Head of caudate nucleus (tissue), 42 donors: ENCODE measurements around the gene CARNS1.
"Not testable (repeated sequence)": the region's sequence is repeated elsewhere in the genome, so short reads cannot be mapped to it uniquely, and the experiment has no call there.

Experiments used
- DNase-seq, 42 donors: peaks; one replicate each; pipeline versions ENCODE4 v3.0.0 to v3.0.0-alpha.2; 2020 to 2021; ENCODE audit warnings: mixed read lengths in 7 of 42
- intact Hi-C: fragments of 100-400 bp; cut with DNase I; formaldehyde crosslinking; loops from one replicate; pipeline ENCODE4 v1.15.0; 2022

CARNS1 gene

DNA sequence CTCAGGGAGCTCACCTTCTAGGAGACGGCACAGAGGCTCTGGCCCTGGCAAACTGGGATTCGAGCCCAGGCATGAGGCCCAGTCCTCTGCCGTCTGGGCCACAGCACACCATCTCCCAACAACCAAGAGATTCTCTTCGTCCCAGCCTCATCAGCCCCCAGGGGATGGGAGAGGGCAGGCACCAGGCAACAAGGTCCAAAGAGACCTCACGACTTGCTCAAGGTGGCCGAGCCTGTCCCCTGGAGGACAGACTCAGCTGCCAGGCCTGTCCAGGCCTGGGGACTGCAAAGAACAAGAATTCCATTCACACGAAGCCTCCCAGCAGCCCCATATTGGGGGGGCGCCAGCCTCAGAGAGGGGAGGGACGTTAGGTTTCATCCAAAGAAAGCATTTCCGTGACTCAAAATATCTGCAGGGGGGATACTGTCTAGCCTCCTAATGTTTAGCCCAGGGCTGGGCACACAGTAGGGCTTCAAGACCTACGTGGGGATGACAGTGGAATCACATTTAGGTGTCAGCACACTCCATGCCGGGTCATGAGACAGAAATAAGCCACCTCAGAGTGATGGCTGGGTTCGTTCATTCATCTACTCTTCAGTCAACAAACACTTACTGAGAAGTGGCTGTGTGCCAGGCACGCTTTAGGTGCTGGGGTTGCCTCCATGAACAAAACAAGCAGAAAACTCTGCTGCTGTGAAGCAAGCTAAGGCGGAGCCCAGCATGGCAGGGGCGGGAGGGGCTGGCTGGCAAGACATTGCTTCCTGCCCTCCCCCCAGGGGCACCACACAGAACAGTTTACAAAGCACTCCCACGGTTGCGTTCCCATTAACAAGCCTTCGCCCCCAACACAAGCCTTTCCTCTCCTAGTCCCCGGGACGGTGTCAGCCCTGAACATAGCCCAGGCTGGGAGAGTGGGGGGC, 1.2 kb downstream of the CARNS1 start:
- peak in 8 of 42 donors; percentile 42 to 76 (median 62) for DNase-seq
- intact Hi-C loops, result no loop called here

DNA sequence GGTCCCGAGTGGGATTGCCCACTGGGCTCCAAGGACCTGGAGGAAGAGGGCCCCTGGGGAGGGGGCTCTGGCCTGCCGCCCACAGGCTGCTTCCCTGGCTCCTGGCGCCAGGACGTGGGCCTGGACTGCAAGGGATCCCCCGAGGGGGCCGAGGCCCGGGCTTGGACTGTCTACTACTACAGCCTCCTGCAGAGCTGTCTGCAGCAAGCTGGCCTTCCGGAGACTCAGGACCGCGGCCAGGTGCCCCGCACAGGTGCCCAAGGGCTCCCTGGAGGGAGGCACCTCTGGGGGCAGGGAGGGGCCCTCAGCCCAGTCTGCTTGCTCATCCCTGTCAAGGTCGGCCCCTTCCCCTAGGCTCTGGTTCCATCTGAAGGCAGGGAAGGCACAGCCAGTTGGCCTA, 1.9 kb downstream of the CARNS1 start:
- intact Hi-C loops, result no loop called here
- DNase-seq, result peak in 1 of 42 donors; percentile 3

DNA sequence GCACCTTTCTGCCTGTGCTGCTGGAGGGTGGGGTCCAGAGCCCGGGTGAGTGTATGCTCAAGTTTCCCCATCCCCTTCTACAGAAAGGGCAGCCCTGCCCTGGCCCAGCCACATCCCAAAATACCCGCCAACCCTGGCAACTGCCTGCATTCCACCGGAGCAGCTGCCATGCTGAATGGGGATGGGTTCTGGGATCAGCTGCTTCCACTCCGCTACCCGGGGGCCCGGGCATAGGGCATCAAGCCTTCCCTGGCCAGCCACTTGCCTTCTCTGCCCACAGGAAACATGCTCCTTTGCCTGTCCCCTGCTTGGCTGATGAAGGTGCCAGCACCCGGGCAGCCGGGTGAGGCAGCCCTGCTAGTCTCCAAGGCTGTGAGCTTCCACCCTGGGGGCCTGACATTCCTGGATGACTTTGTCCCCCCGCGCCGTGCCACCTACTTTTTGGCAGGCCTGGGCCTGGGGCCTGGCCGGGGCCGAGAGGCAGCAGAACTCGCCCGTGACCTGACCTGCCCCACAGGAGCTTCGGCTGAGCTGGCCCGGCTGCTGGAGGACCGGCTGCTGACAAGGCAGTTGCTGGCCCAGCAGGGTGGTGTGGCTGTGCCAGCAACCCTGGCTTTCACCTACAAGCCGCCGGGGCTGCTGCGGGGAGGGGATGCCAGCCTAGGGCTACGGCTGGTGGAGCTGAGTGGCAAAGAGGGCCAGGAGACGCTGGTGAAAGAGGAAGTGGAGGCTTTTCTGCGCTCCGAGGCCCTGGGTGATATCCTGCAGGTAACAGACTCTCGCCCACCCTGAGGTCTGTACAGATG, 3.2 kb downstream of the CARNS1 start:
- DNase-seq, result peak in 2 of 42 donors; percentile 5 to 42
- intact Hi-C loops, result no loop called here

DNA sequence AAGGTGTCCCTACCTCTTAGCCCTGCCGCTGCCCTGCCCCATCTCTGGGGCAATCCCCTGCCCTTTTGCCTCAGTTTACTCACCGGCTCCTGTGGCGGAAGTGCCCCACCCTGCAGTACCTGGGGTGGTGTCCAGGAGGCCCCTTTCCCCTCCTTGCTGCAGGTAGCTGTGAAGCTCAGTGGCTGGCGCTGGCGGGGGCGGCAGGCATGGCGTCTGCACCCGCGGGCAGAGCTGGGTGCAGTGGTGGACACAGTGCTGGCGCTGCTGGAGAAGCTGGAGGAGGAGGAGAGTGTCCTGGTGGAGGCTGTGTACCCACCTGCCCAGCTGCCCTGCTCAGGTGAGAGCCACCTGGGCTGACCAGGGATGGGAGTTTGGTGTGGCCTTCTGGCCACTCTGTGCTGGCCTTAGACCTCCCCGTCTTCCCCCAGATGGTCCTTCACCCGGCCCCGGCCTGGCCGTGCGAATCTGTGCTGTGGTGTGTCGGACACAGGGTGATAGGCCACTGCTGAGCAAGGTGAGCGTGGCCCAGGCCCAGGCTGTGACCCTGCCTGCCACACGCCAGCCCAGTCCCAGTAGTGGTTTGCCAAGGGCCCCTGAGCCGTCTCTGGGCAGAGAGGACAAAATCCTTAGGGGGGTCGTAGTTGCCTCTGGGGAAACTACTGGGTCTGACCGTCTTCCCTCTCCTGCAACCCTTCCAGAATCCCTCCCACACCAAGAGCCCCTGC, 4.0 kb downstream of the CARNS1 start:
- intact Hi-C loops, result no loop called here
- no peak for DNase-seq

DNA sequence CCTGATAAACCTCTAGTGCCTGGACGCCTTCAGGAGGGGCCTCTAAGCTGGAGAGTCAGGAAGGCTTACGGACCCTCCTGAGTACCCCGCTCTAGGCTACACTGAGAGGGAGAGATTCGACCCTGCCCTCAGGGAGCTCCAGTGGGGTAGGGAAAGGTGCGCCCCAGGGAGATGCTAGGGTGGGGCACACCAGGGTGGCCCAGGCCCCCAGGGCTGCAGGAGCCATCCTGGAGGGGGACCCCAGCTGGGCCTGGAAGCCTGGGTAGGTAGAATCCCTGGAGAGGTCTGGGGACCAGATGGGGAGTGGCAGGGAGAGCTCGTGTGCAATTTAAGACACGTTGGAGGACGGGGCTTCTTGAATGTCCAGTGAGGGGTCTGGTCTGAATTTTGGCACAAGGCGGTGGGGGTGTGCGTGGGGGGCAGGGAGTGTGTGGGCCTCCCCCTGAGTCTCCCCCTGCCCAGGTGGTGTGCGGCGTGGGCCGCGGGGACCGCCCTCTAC, 4.7 kb downstream of the CARNS1 start:
- intact Hi-C loops, result no loop called here
- peak in 1 of 42 donors; percentile 3 for DNase-seq

DNA sequence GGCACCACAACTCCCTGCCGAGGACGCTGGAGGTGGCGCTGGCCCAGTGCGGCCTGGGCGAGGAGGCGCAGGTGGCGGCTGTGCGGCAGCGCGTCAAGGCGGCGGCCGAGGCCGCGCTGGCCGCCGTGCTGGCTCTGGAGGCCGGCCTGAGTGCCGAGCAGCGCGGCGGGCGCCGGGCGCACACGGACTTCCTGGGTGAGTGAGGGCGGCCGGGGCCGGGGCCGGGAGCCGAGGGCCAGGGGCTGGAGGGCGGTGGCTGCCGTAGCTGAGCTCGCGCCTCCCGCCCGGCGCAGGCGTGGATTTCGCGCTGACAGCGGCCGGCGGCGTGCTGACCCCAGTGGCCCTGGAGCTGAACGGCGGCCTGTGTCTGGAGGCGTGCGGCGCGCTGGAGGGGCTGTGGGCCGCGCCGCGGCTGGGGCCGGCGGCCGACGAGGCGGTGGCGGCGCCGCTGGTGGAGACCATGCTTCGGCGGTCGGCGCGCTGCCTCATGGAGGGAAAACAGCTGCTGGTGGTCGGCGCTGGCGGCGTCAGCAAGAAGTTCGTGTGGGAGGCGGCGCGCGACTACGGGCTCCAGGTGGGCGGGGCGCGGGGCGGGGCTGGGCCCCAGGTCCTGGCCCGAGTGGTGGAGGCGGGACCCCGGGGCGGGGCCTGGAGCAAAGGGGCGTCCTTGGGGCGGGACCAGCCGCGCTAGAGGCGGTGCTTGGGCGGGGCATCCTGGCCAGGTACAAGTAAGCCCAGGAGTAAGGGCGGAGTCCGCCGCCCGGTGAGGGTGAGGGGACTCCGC, 5.4 kb downstream of the CARNS1 start:
- DNase-seq, result peak; percentile 88 to 99 (median 96)
- intact Hi-C loops, result no loop called here

DNA sequence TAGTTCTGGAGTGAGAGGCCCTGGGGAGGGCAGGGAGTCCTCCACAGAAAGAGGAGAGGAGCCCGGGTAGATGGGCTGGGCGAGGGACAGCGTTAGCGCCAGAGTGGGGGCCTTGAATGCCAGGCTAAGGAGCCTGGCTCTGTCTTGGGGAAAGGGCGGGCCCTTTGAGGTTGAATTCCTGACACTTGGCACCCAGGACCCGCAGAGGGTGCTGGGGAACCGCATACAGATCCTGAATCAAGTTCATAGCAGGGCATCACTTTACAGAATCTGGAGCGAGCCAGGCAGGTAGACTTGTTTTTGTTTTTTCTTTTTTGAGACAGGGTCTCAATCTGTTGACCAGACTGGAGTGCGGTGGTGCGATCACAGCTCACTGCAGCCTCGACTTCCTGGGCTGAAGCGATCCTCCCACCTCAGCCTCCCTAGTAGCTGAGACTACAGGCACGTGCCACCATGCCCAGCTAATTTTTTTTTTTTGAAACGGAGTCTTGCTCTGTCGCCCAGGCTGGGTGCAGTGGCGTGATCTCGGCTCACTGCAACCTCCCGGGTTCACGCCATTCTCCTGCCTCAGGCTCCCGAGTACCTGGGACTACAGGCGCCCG, 6.1 kb downstream of the CARNS1 start:
- DNase-seq, result no peak
- intact Hi-C loops, result no loop called here

DNA sequence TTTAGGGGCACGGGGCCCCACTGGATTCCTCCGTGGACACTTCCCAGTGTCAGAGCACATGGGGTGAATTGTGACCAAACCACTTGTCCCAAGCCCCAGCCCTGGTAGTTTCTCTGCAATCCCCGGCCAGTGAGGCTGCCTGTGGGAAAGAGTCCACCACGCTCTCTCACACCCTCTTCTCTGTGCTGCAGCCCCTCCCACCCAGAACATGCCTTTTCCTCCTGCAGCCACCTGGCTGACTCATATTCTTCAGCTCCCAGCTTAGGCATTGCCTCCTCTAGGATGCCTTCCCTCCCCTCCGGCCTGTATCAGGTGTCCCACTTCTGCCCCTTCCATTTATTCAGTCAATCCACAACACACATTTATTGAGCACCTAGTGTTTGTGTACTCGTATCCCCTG, 7.4 kb downstream of the CARNS1 start:
- DNase-seq, result no peak
- intact Hi-C loops, result no loop called here

DNA sequence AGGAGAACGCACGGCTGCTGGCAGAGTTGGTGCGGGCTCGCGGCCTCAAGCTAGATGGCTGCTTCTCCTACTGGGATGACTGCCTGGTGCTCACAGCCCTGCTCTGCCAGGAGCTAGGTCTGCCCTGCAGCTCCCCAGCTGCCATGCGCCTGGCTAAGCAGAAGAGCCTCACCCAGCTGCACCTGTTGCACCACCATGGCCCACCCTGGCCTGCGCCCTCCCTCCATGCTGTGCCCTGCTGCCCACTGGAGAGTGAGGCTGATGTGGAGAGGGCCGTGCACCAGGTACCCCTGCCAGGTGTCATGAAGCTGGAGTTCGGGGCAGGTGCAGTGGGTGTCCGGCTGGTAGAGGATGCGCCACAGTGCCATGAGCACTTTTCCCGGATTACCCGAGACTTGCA, 8.0 kb downstream of the CARNS1 start:
- intact Hi-C loops, result no loop called here
- no peak for DNase-seq

DNA sequence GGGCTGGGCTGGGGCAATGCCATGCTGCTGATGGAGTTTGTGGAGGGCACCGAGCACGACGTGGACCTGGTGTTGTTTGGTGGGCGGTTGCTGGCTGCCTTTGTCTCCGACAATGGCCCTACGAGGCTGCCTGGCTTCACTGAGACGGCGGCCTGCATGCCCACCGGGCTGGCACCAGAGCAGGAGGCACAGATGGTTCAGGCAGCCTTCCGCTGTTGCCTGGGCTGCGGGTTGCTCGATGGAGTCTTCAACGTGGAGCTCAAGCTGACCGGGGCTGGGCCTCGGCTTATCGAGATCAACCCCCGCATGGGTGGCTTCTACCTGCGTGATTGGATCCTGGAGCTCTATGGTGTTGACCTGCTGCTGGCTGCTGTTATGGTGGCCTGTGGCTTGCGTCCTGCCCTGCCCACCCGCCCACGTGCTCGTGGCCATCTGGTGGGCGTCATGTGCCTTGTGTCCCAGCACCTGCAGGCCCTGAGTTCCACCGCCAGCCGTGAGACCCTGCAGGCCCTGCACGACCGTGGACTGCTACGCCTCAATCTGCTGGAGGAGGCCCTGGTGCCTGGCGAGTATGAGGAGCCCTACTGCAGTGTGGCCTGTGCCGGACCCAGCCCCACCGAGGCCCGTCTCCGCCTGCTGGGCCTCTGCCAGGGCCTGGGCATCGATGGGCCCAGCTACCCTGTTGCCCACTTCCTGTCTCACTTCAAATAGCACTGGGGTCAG, 8.6 kb downstream of the CARNS1 start:
- intact Hi-C loops, result no loop called here

DNA sequence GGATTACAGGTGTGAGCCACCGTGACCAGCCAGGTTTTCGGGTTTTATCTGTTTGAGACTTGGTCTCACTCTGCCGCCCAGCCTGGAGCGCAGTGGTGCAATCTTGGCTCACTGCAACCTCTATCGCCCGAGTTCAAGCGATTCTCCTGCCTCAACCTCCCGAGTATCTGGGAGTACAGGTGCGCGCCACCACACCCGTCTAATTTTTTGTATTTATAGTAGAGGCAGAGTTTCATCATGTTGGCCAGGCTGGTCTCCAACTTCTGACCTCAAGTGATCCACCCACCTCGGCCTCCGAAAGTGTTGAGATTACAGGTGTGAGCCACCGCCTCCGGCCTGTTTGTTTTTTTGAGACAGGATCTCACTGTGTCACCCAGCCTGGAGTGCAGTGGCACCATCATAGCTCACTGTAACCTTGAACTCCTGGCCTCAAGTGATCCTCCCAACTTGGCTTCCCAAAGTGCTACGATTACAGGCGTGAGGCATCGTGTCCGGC, 11.9 kb downstream of the CARNS1 start:
- DNase-seq, result peak in 2 of 42 donors; percentile 24 to 36
- intact Hi-C loops, result not testable (repeated sequence)

More for the DNA sequence above, 8.6 kb downstream of the CARNS1 start:
- peak in 1 of 42 donors; percentile 36 for DNase-seq

DNA sequence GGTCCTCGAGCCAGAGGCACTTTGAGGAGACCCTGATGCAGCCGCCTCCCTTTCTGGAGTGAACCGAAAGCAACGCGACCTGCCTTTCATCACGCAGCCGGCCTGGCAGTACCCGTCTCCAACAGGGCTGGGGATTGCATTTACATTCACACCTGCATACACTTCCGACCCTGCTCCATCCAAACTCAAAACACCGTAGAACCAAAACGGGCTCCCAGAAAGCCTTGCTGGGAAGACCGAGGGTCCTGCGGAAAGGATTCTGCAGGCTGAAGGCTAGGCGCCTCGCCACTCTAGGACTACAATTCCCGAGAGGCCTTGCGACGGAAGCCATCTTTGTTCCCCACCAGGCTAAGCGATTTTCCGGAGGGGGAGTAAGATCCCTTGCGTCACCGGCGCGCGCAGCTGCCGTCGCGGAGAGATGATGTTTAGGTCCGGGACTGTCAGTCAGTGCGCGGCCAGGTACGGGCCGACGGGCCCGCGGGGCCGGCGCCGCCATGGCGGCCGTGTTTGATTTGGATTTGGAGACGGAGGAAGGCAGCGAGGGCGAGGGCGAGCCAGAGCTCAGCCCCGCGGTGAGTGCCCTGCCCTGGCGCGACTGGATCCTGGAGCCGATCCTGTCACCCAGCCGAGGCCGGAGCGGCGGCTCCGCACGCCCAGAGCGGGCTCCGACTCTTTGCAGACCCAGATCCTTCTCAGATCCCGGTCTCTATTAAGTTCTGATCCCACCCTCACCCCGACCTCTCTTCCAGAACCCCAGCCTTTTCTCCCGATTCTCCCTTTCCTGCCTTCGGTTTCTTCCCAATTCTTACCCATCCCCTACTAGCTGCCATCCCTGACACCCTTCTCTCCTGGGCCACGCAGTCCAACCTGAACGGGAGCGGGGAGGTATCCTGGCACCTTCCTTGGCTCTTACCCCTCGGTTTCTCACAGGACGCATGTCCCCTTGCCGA, 12.8 kb downstream of the CARNS1 start, which contains the start of gene RPS6KB2:
RPS6KB2 (plus strand) TSS at position 443 of the 950 bp plus-strand sequence; CDS start at position 495, 52 bp downstream.
- intact Hi-C loops, result no loop called here
- peak; percentile 89 to 100 (median 99) for DNase-seq

DNA sequence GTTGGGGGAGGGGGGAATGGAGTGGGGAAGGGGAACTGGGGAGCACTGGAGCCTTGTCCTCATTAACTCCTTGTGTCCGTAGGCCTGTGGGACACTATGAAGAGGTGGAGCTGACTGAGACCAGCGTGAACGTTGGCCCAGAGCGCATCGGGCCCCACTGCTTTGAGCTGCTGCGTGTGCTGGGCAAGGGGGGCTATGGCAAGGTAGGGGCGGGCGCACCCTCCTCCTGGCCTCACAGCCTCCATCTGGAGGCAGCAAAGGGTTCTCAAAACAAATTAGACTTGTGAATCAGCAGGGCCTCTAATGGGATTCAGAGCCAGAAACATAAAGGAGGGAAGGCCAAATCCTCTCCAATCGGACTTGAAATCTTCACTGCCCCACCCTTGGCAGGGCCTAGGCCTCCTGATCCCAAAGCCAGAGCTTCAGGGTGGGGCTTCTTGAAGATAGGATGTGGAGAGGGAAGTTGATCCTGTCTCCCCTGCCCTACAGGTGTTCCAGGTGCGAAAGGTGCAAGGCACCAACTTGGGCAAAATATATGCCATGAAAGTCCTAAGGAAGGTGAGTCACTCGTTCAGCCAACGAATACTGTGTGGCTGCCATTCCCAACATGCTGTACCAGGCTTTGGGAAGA, 13.7 kb downstream of the CARNS1 start:
- no peak for DNase-seq
- intact Hi-C loops, result no loop called here

DNA sequence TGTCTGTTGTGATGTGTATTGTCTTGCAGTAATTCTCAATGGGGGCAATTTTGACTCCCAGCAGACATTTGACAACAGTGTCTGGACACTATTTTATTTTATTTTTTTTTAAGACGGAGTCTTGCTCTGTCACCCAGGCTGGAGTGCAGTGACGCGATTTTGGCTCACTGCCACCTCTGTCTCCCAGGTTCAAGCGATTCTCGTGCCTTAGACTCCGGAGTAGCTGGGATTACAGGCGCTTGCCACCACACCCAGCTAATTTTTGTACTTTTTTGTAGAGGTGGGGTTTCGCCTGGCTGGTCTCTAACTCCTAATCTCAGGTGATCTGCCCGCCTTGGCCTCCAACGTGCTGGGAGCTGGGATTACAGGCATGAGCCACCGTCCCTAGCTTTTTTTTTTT, 14.2 kb downstream of the CARNS1 start:
- no peak for DNase-seq
- intact Hi-C loops, result no loop called here
